Endothelial cell (in vitro differentiated cells): ENCODE measurements around the gene ESM1. TPM values are rescaled to one million over a fixed set of nuclear protein-coding genes. Genes with fewer than 3 reads are reported as not detected.

Experiments used
- DNase-seq: peaks from one replicate; pipeline ENCODE4 v3.0.0; 2021; ENCODE audit warnings: low spot score
- H3K27ac Mint-ChIP-seq: one replicate; pipeline ENCODE4 v1.8.0; 2021; ENCODE audit warnings: mixed read lengths, inconsistent platforms; ENCODE audit not compliant: unreplicated experiment
- H3K27me3 Mint-ChIP-seq: one replicate; pipeline ENCODE4 v1.8.0; 2021; ENCODE audit warnings: mild to moderate bottlenecking, moderate library complexity, mixed read lengths, inconsistent platforms; ENCODE audit not compliant: unreplicated experiment
- H3K36me3 Mint-ChIP-seq: one replicate; pipeline ENCODE4 v1.8.0; 2021; ENCODE audit warnings: mild to moderate bottlenecking, low read depth, mixed read lengths, inconsistent platforms; ENCODE audit not compliant: unreplicated experiment
- H3K4me1 Mint-ChIP-seq: one replicate; pipeline ENCODE4 v1.8.0; 2021; ENCODE audit warnings: mild to moderate bottlenecking, mixed read lengths, inconsistent platforms; ENCODE audit not compliant: unreplicated experiment
- H3K4me3 Mint-ChIP-seq: one replicate; pipeline ENCODE4 v1.8.0; 2021; ENCODE audit warnings: mild to moderate bottlenecking, mixed read lengths, inconsistent platforms; ENCODE audit not compliant: unreplicated experiment
- H3K9me3 Mint-ChIP-seq: one replicate; pipeline ENCODE4 v1.8.0; 2021; ENCODE audit warnings: mixed read lengths, inconsistent platforms; ENCODE audit not compliant: unreplicated experiment
- total RNA-seq: library from RNA; stranded (reverse); fragmentation: NEBNext Ultra II Directional; extraction: Animal tissue kit (Norgen Biotek cat#: 25700); gene quantifications from one replicate; pipeline ENCODE4 v1.2.1, GENCODE V29; 2021; ENCODE audit not compliant: unreplicated experiment
- TF ChIP-seq, protein P1 (sequence below): fragments of 200-600 bp; sonication (generic); IDR thresholded peaks from one replicate; pipeline ENCODE4 v1.5.0; 2021; ENCODE audit warnings: antibody characterized with exemption; ENCODE audit not compliant: unreplicated experiment

The ESM1 gene
- total RNA-seq, 1 donor from 2014 or later = 8.2 TPM

DNA sequence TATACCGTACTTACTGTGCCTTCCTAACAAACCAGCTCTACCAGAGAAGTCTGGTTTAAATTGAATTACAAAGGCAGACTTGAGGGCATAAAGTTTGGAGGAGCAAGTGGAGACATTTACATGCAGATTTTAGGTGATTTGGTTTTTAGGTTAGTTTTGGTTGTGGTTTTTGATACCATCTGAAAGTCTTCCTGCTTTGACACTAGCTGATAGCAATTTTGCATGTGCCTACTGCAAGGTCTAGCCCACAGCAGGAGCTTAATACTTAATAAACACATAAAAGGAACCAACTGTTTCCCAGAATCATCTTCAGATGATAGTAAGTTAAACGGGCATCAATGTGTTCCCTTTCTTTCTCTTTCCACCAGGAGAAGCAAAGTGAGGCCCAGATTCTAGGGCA is 3.4 kb upstream of the ESM1 start:
- H3K27ac Mint-ChIP-seq = no peak overlapping the region
- no peaks in the 10 kb centered on the region for H3K36me3 Mint-ChIP-seq
- no peak overlapping the region for H3K4me3 Mint-ChIP-seq
- H3K27me3 Mint-ChIP-seq = peaks cover 6% of the 10 kb centered on the region
- peaks cover 37% of the 10 kb centered on the region for H3K4me1 Mint-ChIP-seq
- DNase-seq = no peak
- no peaks in the 10 kb centered on the region for H3K9me3 Mint-ChIP-seq
- TF ChIP-seq, protein P1, sequence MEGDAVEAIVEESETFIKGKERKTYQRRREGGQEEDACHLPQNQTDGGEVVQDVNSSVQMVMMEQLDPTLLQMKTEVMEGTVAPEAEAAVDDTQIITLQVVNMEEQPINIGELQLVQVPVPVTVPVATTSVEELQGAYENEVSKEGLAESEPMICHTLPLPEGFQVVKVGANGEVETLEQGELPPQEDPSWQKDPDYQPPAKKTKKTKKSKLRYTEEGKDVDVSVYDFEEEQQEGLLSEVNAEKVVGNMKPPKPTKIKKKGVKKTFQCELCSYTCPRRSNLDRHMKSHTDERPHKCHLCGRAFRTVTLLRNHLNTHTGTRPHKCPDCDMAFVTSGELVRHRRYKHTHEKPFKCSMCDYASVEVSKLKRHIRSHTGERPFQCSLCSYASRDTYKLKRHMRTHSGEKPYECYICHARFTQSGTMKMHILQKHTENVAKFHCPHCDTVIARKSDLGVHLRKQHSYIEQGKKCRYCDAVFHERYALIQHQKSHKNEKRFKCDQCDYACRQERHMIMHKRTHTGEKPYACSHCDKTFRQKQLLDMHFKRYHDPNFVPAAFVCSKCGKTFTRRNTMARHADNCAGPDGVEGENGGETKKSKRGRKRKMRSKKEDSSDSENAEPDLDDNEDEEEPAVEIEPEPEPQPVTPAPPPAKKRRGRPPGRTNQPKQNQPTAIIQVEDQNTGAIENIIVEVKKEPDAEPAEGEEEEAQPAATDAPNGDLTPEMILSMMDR = no peak

DNA sequence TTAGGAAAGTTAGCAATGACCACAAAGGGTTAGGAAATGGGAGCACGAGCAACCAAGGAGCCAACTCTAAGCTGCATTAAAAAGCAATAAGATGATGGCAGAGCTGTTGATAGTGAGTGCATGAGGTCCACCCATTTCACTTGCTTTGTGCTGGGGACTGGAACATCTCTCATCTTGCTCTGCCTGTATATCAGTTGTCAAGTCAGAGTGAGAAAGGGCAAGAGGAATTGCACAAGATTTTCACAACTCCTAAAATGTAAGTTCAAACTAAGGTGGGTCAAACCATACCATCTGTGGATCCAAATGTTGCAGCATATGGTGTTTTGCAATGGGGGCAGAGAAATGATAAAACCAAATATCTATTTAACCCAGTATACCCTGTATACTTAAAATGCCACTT is 2.8 kb upstream of the ESM1 start:
- H3K4me3 Mint-ChIP-seq = no peak overlapping the region

DNA sequence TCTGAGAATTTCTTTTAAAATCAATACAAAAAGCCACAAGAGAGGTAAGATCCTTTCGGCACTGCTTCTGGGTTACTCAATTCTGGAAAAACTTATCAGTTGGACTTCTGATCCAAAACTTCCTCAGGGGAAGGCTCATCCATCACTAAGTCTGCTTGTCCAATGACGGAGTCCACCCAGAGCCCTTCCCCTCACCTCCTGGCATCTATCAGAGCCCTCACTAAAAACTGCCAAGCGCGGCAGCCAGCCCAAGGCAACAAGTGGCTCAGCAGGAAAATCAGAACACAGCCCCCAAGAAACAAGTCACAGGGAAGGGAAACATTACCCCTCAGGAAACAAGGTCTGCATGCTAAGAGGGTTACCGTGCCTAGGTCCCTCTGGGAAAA is 869 bp upstream of the ESM1 start:
- Mint-ChIP-seq H3K4me1 (peaks cover 27% of the 10 kb centered on the region), H3K36me3 (no peaks in the 10 kb centered on the region), H3K27ac (no peak overlapping the region), H3K27me3 (peaks cover 6% of the 10 kb centered on the region), H3K4me3 (no peak overlapping the region), H3K9me3 (no peaks in the 10 kb centered on the region)
- DNase-seq = no peak
- TF ChIP-seq, protein P1 = no peak

More for the DNA sequence above, 2.8 kb upstream of the ESM1 start:
- peaks cover 6% of the 10 kb centered on the region for H3K27me3 Mint-ChIP-seq
- no peaks in the 10 kb centered on the region for H3K9me3 Mint-ChIP-seq
- H3K4me1 Mint-ChIP-seq = peaks cover 32% of the 10 kb centered on the region
- no peak for DNase-seq
- H3K36me3 Mint-ChIP-seq = no peaks in the 10 kb centered on the region
- TF ChIP-seq, protein P1 = no peak
- no peak overlapping the region for H3K27ac Mint-ChIP-seq

DNA sequence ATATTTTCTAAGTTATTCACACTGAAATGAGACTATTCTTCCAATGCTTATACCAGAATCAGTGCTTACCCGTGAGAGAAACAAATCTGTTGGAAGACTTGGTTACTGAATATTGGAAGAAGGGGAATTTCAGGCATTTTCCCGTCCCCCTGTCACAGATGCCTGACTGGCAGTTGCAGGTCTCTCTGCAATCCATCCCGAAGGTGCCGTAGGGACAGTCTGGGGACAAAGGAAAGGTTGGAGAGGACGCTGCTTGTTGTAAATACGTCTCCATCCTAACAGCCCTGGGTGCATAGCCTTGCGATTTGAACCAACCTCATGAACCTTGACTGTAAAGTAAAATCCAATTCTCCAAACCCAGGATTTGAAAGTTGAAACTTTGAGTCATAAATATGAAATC is 3.5 kb downstream of the ESM1 start:
- Mint-ChIP-seq H3K4me3 (no peak overlapping the region), H3K4me1 (peaks cover 25% of the 10 kb centered on the region), H3K27me3 (peaks cover 4% of the 10 kb centered on the region), H3K36me3 (no peaks in the 10 kb centered on the region), H3K9me3 (no peaks in the 10 kb centered on the region), H3K27ac (no peak overlapping the region)
- no peak for DNase-seq
- TF ChIP-seq, protein P1 = no peak

DNA sequence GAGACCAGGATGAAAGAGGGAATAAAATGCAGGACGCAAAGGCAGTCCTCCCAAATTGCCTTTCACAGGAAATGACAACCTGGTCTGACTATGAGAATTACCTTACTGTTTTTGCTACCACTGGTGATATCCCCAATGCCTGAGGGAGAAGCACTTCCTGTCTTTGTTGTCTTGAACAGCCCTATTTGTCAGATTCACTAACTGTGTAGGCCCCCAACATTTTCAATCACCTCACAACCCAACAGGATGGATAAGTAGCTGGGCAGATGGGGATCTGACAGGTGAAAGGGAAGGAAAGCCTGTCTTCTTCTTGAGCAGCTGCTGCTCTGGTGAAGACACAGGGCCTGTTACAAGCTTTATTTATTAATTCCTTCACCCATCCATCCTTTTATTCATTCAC is 9.7 kb downstream of the ESM1 start:
- H3K27ac Mint-ChIP-seq = no peak overlapping the region
- no peaks in the 10 kb centered on the region for H3K36me3 Mint-ChIP-seq
- H3K4me3 Mint-ChIP-seq = no peak overlapping the region
- H3K9me3 Mint-ChIP-seq = no peaks in the 10 kb centered on the region
- TF ChIP-seq, protein P1 = no peak
- no peak for DNase-seq
- peaks cover 3% of the 10 kb centered on the region for H3K27me3 Mint-ChIP-seq
- H3K4me1 Mint-ChIP-seq = peaks cover 23% of the 10 kb centered on the region
